ENCODE data around the gene ZBP1.

ZBP1 gene

DNA sequence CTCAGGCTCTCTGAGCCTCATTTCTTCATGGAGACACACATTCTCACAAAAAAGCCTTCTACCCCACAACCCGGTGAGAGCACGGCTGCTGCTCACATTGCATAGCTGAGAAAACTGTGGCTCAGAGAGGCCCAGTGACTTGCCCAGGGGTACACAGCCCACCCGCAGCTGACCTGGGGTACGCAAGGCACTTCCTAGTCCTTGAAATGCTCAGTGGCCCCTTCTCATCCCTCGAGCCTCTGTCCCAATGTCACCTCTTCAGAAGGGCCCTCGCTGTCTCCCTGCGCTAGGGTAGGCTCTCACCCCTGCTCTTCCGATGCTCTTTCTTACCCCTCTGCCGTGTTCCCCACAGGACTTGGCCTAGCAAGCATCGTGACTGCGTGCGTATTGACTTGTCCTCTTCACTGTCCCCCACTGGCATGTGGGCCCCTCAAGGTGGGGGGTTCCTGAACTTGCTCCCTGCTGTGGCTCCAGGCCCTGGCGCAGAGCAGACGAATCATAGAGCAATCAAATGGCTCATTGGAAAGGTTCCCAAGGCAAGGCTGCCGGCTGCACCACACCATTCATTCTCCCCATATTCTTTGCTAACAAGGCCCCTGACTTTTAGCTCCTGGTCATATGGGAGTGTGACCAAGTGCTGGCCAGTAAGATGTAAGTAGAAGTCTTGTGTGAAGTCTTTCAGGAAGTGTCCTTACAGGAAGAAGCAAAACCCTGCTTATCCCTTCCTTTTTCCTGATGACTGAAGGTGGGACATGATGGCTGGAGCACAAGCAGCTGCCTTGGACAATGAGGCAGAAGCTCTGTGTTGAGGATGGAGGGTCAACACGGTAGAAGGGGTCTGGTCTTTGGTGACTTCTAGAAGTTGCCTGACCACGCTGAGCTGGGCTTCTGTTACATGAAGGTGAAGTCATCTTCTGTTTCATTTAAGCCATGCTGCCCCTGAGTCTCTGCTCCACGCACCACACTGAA lies 36.7 kb downstream of the ZBP1 start:
- no peak for DNase-seq

DNA sequence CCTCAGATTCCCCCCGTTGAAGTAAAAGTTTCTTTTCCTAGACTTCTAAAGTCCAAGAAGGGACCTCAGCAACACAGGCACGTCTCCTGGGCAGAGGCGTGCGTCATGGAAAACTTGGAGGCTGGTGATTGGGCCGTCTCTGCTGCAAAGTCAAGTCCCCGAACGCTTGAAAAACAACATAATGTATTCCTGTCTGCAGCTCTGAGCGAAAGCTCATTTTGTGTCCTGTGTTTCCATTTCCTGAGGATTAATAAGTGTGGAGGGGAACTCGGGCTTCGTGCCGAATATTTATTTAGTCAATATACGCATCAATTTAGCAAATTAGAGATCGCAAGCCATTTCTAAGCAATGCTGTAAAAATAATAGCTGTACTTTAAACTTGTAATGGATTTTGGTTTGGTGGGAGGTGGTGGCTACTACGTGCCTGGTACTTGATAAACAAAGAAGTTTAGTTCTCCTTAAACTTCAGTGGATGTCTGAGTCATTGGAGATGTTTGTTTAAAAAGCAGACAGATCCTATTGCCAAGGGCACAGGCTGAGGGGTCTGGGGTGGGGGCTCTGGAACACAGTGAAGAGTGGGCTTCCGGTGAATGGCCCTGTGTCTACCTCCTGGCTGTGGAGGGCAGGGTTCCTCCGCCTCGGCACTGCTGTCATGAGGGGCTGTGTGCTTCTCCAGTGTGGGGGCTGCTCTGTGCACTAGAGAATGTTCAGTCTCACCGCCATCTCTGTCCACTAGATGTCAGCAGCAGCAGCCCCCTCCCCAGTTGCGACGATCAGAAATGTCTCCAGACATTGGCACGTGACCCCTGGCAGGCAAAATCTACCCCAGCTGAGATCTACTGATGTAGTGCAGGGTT lies 37.6 kb downstream of the ZBP1 start:
- DNase-seq: peak in 1 of 2 experiments; percentile 37

DNA sequence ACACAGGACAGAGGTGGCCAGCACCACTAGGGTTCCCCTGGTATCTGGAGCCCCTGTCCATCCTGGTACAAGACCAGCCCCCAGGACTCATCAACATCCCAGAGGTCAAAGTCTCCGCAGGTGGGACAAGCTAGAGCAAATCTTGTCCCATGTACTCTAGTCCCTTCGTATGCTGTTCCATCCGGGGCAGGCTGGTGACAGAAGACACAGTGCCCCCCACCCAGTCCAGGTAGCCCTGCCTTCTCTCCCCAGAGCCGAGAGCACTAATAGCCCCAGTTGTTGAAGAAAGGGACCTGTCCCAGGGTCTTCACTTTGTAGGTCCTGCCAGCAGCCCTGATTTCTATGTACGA lies 38.2 kb downstream of the ZBP1 start:
- DNase-seq: no peak

DNA sequence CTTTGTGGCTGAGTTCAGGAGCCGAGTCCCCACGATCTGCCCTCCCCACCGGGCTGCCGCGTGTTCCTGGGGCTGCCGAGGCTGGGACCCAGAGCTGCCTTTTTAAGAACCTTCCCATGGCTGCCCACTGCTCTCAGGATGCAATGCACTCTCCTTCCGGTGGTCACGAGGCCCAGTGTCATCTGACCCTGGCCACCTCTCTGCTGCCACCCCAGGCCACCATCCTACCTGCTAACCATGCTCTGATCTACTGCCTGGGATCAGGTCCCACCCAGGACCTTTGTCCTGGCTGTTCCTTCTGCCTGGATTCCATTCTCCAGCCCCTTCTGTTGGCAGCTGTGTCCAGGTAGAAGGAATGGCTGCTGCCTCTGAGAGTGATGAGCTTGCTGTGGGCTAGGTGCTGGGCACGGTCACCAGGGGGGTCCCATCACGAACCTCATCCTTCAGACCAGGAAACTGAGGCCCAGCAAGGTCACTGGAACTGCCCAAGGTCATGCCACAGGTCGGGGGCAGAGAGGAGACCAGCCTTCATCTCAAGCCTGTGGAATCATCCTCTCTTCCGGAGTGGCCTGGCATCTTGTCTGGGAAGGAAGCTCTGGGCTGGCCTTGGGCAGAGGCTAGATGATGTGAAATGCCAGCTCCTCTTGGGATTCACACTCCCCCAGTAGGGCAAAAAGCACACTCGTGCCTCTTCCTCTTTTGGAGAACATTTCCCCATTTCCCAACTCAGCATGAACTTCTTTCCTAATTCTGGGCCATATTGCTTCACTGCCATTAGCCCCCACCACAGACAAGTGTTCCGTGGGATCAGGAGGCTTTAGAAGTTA lies 38.8 kb downstream of the ZBP1 start:
- DNase-seq: no peak

DNA sequence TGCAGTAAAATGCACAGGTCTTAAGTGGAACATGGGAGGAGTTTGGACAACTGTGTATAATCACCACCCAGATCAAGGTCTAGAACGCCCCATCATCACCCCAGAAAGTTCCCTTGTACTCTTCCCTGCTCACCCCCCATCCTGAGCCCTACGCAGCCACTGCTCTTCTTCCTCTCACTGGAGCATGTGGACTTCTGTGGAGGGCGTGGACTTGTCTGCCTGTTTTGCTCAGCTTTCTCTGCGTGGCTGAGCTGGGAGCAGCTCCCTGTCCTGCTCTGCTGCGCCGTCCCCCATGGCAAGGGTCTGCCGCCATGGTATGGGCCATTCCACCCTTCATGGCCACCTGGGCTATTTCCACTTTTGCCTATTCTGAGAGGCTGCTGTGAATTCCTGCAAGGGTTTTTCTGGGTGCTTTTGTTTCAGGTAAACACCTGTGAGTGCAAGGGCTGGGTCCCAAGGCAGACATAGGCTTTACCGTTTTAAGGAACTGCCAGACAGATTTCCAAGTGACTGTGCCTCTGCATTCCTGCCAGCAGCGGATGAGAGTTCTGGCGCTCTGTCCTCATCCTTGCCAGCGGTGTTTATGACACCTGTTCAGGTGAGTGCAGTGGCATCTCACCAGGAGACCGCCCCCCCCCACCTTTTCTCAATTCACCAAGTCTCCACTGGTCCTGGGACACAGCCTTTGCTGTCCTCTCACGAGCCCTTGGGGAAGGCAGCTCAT lies 39.6 kb downstream of the ZBP1 start:
- DNase-seq: no peak

DNA sequence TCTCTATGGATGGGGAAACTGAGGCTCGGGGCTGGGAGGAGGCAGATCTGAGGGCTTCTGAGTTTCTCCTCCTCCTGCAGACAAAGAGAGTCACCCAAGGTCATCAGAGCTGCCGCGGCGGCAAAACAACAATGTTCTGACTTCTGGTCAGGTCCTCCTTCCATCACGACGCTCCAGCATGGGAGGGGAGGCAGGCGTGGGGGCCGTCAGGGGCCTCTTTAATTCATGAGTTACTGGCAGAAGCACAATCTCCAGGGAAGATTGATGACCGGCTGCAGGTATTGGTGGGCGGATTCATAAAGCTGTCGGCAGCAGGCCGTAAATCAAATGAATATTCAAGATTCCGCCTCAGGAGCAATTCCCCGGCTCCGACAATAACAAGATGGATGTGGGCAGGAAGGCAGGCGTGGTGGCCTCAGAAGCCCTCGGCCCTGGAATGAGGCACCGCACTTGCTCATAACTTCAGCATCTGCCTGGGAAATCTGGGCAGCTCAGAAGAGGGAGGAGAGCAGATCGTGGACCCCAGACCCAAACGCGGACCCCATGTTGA lies 40.3 kb downstream of the ZBP1 start:
- no peak for DNase-seq

DNA sequence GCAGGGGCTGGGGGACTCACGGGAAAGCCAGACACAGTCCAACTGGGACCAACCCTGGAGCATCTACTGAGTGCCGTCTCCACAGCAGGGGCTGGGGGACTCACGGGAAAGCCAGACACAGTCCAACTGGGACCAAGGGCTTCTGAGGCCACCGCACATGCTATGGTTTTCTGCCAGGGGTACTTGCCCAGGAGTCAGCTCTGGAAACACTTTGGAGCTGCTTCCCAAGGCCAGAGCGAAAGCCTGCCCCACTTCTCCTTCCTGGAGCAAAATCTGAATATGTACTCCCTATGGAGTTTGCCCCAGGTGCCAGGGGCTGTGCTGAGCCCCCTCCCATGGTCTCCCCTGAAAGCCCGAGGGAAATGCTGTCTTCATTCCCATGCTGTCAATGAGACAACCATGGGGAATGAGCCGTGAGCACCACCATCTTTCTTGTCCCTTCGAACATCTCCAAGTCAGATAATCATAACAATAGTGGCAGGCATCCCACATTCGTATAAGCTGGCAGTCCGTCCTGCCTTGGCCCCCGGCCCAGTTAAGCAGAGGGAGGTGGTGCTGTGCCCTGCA lies 40.8 kb downstream of the ZBP1 start:
- DNase-seq: no peak

DNA sequence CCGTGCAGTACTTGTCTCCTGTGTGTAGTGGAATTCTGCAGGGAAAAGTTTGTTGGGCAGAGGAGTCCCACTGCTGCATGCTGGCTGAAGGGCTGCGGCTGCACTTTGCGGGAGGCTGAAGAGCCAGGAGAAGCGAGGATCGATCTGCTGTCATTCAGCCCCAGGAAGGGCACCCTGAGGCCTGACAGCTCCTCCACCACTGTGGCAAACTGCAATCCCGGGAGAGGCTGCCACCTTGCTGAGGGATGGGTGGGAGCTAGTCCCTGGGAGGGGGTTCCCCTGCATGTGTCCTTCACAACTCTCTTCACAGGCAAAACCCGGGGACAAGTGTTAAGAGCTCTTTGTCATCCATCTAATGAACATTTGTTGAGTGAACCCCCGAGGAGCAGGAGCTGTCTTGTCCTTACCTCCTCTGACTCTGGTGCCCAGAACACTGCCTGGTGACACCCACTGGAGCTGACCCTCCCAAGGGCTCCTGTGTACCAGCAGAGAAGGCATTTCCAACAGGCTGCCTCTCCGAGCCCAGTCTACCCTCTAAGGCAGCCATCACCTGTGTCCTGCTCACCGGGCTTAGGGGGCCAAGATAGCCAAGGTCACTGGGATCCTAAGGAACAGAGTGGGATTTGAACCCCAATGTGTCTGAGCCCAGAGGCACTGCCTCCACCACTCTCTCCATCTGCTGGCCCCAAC lies 41.6 kb downstream of the ZBP1 start:
- no peak for DNase-seq

DNA sequence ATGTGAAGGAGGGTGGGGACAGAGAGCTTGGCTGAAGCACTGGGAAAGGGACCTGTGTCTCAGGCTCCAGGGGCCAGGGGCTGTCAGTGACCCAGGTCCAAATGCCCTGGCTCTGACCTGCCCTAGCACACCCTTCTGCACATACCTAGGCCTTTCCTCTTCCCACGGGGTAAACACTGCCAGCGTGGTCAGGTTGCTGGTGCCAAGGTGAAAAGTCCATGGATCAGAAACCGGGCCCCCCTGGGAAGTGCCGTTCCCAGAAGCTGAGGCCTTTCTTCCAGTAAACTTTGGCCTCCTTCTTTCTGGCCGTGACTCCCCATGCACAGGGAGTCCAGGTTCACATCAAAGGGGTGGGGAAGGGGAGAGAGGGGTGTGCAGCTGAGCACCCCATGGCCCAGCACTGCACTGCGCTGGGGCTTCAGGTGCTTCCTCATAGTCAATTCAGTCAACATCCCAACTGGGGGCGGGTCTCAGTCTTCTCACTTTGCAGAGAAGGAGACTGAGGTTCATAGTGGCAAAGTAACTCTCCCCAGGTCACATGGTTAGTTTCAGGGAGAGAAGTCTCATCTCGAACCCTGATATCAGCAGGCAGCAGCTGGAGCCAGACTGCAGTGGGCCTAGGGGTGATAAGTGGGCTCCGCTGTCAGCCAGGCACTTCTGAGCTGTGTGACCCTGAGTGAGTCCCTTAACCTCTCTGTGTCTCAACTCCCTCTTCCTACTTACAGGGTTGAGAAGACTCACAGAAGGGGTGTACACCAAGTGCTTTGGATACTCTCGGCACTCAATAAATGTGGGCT lies 42.3 kb downstream of the ZBP1 start:
- no peak for DNase-seq

DNA sequence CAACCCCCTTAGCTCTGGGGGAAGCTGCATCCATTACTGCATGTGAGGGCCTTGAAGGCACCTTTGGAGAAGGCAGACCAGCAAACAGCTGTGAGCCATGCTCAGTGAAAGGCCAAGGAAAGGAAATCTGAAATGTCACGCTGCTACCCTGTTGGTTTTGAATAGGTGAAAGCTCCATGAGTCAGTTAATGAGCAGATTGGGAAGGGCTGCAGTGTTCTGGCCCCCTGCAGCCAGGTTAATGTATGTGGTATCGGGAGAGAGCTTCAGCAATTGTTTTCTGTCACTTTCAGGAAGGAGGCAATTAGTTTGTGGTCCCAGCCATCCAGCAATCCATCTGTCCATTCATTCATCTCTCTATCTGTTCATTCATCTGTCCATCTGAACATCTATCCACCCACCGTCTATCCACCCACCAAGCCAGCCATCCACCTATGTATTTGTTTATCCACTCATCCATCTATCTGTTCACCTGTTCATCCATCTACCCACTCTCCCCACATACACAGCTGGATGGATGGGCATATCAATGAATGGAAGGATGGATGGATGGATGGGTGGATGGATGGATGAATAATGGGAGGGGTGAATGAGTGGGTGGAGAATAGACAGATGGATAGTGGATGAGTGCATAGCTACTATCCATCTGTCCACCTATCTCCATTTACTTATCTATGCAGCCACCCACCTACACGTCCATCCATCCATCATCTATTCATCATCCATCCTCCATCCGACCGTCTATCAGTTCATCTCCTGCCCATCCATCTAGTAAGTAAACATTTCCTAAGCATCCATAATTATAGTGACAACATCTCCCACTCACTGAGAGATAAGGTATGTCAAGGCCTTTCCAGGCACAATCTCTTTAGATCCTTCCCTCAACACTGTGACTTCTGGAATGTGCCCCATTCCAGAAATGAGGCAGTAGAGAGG lies 43.3 kb downstream of the ZBP1 start:
- no peak for DNase-seq

DNA sequence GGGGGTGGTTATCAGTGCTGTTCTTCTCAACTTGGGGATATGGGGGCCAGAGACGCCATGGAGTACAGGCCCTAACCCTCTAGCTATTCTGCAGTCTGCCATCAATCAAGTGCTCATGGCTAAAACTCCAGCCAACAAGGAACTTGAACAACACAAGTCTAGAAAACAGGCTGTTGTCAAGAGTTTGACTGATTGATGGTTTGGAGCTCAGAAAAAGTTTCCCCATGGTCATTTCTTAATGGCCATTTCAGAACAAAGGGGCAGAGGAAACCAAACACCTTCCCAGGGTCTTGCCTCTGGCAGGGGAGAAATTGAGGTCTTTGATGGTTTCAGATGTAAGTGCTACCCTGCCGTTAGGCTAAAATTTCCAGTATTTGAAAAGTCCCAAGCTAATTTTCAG lies 44.2 kb downstream of the ZBP1 start:
- no peak for DNase-seq

DNA sequence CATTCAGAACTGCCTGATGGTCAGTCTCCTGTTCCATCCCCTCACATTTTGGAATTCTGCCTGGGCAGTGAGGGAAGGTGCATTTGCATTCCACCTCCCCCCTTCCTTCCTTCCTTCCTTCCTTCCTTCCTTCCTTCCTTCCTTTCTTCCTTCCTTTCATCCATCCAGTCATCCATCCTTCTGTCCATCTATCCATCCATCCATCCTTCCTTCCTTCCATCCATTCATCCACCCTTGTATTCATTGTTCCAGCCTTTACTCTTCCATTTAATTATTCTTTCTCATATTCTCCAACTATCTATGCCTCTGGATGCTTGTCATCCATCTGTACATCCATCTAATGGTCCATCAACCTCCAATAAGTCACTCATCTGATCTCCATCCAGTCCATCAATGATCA lies 45.3 kb downstream of the ZBP1 start:
- DNase-seq: no peak

DNA sequence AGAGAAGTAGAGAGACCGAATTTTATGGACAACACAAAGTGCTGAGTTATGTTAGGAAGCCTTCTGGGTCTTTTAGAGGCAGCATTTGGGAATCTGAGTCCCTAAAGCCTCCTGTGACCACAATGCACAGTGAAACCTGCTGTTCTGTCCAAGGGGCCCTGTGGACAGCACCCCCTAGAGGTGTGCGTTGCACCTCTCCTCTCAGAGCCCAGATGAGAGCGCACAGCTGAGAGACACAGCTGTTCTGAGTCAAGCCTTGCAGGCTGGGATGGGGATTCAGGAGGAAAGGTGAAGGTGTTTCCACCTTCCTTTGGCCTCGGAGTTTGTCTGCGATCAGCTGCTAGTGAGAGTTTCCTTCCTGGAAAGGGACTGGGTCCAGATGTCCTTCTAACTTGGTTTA lies 46.3 kb downstream of the ZBP1 start:
- DNase-seq: no peak

DNA sequence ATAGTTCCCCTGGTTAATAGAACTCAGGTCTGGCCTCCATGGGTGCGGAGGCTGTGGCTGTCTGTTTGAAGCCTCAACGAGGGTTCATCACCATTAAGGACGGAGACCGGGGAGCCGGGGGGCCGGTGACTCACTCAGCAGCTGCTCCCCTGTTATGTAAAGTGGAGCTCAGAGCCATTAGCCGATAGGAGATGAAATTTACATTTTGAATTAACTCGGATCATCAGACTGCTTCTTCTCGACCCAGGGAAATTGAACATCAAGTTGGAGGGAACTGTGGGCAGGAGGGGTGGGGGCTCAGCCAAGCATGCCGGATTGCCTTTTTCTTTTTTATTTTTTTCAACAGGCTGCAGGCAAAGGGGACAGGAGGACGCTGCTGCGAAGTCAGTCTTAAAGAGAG lies 47.0 kb downstream of the ZBP1 start:
- no peak for DNase-seq

DNA sequence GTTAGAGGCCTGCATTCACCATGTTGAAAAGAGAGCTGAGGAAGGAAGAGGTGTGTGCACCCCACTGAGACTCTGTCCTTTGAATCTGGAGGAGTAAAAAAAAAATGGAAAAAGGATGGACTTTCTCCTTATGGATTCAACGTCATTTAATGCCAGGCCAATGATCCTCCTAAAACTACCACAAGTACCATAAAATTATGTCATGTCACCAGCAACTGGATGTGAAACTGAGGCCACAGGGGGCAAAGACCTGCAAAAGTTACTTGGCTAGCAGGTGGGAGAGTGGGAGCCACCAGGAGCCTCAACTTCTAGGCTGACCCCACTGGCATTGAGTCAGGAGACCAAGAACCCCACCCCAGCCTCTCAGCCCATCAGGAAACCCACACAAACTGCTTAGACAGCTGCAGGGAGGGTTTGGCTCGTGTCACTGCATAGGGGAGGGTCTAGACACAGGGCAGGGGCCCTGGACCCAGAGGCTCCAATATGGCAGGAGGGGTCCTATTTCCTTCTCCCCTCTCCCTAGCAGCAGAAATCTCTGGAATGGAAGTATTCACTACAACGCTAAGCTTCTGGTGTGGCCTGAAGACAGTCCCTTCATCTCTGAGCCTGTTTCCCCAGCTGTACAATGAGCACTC lies 48.3 kb downstream of the ZBP1 start:
- no peak for DNase-seq

DNA sequence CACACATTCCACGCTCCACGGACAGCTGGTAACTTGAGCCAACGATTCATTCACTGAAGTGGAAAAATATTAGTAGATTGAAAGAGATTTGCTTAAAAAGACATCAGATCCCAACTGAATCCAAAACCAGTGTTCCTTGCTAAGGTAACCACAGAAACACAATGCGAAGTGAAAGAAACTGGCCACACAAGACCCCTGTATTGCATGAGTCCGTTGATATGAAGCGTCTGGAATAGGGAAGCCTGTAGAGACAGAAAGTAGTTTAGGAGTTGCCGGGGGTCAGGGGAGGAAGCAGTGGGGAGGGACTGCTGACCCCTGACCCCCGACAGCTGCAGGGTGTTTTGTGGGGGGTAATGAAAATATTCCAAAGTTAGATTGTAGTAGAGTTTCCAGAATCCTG lies 49.3 kb downstream of the ZBP1 start:
- no peak for DNase-seq

DNA sequence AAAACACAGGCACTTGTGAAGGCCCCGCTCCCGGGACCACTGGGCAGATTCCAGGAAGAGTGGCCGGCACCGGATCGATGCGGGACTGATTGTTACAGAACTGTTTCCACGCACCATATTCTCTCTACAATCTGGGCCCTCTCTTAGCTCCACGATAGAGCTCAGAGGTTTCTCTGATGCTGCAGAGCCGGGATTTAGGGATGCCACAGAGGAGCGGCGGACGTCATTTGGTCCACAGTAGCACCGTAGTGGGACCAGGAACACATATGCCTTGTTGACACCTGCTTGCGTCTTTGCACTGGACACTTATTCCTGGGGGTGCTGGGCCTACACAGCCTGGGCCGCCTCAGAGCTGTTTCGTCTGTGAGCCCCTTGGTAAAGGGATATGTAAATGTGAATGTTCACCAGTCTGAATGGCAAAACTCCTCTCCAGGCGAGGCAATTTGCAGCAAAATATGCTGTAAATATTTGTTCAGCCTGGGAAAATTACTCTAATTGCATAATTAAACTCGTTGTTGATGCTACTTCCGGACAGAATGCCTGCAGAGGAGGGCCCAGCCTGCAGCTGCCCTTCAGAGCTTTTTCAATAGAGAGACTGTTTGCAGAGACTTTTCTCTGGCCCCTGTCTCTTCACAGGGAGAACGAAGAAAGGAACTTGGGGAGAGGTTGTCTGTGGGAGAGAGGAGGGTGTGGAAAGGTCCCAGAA lies 49.9 kb downstream of the ZBP1 start:
- DNase-seq: no peak

DNA sequence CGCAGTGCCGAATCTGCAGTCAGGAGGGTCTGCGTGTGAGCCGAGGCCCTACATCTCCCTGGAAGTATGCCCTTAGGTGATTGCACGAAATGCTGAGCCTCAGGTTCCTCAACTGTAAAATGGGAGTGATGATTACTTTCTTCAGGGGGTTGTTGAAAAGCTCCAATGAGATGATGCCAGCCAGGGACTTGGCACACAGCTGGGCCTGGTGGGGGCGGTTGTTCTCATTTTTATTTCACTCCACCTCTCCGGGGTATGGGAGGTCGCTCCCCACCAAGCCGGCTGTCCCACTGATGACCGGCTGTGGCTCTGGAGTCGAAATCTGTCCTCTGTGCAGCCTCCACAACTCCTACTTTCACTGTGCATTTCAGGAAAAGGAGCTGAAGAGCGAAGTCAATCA lies 51.3 kb downstream of the ZBP1 start:
- DNase-seq: no peak
